ENCODE measurements around the gene PVALEF. TPM values are rescaled to one million over a fixed set of nuclear protein-coding genes. Genes with fewer than 3 reads are reported as not detected.

The PVALEF gene
- total RNA-seq, 2 donors from 2014 or later = not detected

DNA sequence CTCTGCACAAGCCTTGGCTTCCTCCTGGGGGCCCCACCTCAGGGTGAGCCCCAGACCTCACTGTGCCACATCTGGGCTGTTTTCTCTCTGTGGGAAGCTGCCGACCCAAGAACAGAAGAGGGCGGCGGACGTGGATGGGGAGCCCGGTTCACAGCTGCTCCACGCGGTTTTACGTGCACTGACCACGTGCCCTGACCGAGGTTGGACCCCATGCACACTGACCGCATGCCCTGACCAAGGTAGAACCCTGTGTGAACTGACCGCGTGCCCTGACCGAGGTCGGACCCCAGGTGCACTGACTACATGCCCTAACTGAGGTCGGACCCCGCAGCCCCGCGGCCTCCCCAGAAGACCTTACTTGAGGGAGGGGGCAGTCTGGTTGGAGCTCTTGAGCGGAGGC lies 37.8 kb downstream of the PVALEF start:
- H3K27me3 ChIP-seq = no peaks in the 10 kb centered on the region
- H3K9ac ChIP-seq (ENCODE audit: low read depth in 2 of 2, low read length in 2 of 2) = no peak overlapping the region
- no peaks in the 10 kb centered on the region for H3K9me3 ChIP-seq
- intact Hi-C loops (cut with DNase I) = no loop called here
- no peak for DNase-seq
- H3K27ac ChIP-seq = no peak overlapping the region
- H3K4me1 ChIP-seq = no peaks in the 10 kb centered on the region
- H3K4me3 ChIP-seq = no peak overlapping the region
- no peaks in the 10 kb centered on the region for H3K36me3 ChIP-seq
- TF ChIP-seq, protein P1, sequence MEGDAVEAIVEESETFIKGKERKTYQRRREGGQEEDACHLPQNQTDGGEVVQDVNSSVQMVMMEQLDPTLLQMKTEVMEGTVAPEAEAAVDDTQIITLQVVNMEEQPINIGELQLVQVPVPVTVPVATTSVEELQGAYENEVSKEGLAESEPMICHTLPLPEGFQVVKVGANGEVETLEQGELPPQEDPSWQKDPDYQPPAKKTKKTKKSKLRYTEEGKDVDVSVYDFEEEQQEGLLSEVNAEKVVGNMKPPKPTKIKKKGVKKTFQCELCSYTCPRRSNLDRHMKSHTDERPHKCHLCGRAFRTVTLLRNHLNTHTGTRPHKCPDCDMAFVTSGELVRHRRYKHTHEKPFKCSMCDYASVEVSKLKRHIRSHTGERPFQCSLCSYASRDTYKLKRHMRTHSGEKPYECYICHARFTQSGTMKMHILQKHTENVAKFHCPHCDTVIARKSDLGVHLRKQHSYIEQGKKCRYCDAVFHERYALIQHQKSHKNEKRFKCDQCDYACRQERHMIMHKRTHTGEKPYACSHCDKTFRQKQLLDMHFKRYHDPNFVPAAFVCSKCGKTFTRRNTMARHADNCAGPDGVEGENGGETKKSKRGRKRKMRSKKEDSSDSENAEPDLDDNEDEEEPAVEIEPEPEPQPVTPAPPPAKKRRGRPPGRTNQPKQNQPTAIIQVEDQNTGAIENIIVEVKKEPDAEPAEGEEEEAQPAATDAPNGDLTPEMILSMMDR (IDR thresholded peaks at IDR 0.05) = no peak

DNA sequence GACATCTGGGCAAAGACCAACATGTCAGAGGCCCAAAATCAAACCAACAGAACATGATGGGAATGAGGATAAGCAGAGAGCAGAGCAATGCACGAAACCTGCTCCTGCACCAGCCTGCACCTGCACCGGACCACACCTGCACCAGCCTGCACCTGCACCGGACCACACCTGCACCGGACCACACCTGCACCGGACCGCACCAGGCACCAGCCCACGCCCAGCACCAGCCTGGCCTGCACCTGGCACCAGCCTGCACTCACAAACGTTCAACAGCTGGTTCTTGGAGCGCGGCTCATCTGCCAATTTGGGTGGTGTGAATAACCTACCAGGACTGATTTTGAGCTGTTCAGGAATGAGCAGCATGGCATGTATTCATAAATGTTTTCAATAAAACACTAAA lies 39.3 kb downstream of the PVALEF start:
- Histone ChIP-seq H3K27me3 (no peaks in the 10 kb centered on the region), H3K36me3 (no peaks in the 10 kb centered on the region), H3K4me3 (no peak overlapping the region), H3K9ac (ENCODE audit: low read depth in 2 of 2, low read length in 2 of 2) (no peak overlapping the region), H3K9me3 (no peaks in the 10 kb centered on the region), H3K4me1 (no peaks in the 10 kb centered on the region), H3K27ac (no peak overlapping the region)
- TF ChIP-seq, protein P1 (IDR thresholded peaks at IDR 0.05) = no peak
- intact Hi-C loops (cut with DNase I) = no loop called here
- DNase-seq = no peak

DNA sequence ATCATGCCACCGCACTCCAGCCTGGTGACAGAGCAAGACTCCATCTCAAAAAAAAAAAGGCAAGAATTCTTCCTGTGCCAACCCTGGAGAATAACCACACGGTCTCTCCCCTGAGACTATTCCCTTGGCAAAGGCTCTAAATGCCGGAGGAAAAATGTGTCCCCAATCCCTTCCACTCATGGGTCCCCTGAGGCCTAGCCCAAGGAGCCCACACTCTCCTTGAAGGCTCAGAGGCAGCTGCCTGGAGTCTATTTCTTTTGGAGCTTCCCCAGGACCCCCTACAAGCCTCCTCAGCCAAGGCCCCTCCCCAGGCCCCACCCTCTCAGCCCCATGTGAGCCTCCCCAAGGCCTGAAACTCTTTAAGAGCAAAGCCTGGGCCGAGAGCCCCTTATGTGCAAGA lies 40.9 kb downstream of the PVALEF start:
- TF ChIP-seq, protein P1 (IDR thresholded peaks at IDR 0.05) = no peak
- Histone ChIP-seq H3K9me3 (no peaks in the 10 kb centered on the region), H3K36me3 (no peaks in the 10 kb centered on the region), H3K4me1 (no peaks in the 10 kb centered on the region), H3K27me3 (no peaks in the 10 kb centered on the region), H3K27ac (no peak overlapping the region), H3K9ac (ENCODE audit: low read depth in 2 of 2, low read length in 2 of 2) (no peak overlapping the region), H3K4me3 (no peak overlapping the region)
- no peak for DNase-seq
- intact Hi-C loops (cut with DNase I) = no loop called here

DNA sequence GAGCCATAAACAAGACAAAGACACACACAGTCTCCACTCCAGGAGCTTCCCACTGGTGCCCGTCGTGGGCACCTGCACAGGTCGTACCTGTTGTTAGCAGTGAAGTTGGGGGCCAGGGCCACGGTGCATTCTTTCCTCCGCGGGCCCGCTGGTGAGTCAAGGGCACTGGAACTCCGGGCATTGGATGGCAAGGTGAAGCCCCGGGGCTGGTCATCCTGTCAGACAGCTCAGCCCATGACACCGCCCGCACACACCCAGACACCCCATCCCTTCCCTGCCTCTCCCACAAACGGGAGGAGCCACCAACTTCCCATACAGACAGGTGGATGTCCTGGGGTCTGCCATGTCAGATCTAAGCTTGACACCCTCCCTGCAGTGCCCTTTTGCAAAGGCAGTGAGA lies 41.4 kb downstream of the PVALEF start:
- Histone ChIP-seq H3K4me1 (no peaks in the 10 kb centered on the region), H3K27me3 (no peaks in the 10 kb centered on the region), H3K36me3 (no peaks in the 10 kb centered on the region), H3K27ac (no peak overlapping the region), H3K4me3 (no peak overlapping the region), H3K9ac (ENCODE audit: low read depth in 2 of 2, low read length in 2 of 2) (no peak overlapping the region), H3K9me3 (no peaks in the 10 kb centered on the region)
- TF ChIP-seq, protein P1 (IDR thresholded peaks at IDR 0.05) = no peak
- intact Hi-C loops (cut with DNase I) = no loop called here
- DNase-seq = no peak

DNA sequence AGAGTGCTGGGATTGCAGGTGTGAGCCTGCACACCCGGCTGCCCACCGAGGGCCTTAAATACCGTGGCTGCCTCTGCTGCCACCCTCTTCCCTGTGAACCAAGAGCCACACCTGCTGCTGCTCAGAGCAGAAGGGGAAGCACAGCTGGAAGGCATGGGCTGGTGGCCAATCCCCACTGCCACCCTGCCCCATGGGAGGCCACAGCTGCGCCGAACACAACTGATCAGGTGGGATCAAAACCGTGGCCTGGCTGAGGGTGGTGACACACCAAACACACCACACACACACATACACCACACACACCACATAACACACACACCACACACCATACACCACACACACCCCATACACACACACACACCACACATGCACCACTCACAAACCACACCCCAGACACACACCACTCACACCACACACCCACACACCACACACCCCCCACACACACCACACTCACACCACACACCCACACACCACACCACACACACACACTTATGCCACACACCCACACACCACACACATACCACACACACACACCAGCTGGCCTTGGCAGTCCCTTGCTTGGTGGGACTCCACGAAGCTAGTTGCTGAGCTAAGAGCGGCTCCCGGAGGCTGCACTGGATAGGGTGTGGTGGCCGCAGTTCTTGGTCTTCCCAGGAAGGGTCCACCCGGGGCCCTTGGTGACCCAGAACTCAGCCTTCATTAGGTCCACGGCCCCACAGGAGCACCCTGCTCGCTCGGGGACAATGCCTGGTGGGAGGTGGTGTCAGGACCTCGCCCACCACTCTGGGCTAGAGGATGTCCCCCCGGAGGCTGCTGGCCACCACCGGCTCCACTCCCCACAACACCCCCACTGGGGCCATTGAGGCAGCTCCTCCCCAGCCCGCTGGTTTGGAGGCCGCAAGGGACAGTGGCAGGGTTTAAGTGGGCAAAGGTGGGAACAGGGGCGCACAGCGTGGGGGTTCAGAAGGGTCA lies 42.6 kb downstream of the PVALEF start:
- no peaks in the 10 kb centered on the region for H3K4me1 ChIP-seq
- no peaks in the 10 kb centered on the region for H3K27me3 ChIP-seq
- H3K9ac ChIP-seq (ENCODE audit: low read depth in 2 of 2, low read length in 2 of 2) = no peak overlapping the region
- intact Hi-C loops (cut with DNase I) = no loop called here
- H3K9me3 ChIP-seq = no peaks in the 10 kb centered on the region
- H3K27ac ChIP-seq = no peak overlapping the region
- H3K4me3 ChIP-seq = no peak overlapping the region
- no peaks in the 10 kb centered on the region for H3K36me3 ChIP-seq
- TF ChIP-seq, protein P1 (IDR thresholded peaks at IDR 0.05) = no peak
- DNase-seq = no peak

Data from colonic mucosa (tissue), 4 donors.